Left ventricle myocardium superior (tissue), 1 donor: ENCODE measurements around the gene AFF3. TPM values are rescaled to one million over a fixed set of nuclear protein-coding genes. Genes with fewer than 3 reads are reported as not detected.
A peak's percentile ranks its signal among the peaks of the same experiment; 100 is the strongest.

Experiments used
- ATAC-seq: fragments of 200-7000 bp; cut with Tn5 transposase; one replicate; pipeline ENCODE4 v1.9.1; 2020; ENCODE audit warnings: mild to moderate bottlenecking, moderate library complexity
- DNase-seq: peaks from one replicate; pipeline ENCODE4 v3.0.0-alpha.2; 2020
- intact Hi-C: fragments of 100-400 bp; cut with micrococcal nuclease; formaldehyde crosslinking; loops from one replicate; pipeline ENCODE4 v1.11.0; 2022
- total RNA-seq: library from RNA; stranded (reverse); fragmentation: NEBNext Ultra II Directional; extraction: Animal tissue kit (Norgen Biotek cat#: 25700); gene quantifications from one replicate; pipeline ENCODE4 v1.2.1, GENCODE V29; 2021
- donor health status: DM: no; HTN: yes; CAD: no; lungs with severe emphysema.

AFF3 gene
- total RNA-seq, 1 donor from 2014 or later, result 10.0 TPM

DNA sequence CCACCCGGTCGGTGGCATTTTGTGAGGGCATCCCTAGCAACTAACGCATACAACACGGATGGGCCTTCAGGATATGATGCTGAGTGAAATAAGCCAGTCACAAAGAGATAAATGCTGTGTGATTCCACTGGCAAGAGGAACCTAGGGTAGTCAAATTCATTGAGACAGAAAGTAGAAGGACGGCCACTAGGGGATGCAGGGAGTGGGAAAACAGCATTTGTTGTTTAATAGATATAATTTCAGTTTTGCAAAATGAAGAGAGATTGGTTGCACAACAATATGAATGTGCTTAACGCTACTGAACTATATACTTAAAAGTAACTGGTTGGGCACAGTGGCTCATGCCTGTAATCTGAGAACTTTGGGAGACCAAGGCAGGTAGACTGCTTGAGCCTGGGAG is 112.9 kb downstream of the AFF3 start:
- DNase-seq (no peak), ATAC-seq (no peak)
- intact Hi-C loops, result no loop called here

DNA sequence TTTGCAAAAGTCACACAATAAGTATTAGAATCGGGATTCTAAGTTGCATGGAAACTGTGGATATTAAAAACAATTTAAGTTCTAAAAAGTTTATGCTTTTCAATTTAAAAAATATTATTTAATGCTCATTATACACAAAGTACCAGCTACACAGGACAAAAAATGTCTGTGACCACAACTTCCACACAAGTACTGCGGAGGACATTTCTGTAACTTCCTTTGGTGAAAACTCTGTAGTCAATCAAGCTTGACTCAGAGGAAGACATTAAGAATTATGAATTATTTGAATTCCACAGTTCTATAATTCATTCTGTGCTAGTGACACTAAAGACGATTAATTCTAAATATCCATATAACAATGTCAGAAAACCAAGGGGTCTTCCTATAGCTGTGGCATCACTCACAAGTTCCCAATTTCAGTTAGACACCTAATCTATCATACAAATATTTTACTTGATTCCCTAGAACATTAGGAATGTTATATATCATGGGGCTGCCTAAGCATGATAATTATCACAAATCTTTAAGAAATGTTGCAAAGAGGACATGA is 120.5 kb downstream of the AFF3 start:
- ATAC-seq (no peak), DNase-seq (no peak)
- intact Hi-C loops, result no loop called here

DNA sequence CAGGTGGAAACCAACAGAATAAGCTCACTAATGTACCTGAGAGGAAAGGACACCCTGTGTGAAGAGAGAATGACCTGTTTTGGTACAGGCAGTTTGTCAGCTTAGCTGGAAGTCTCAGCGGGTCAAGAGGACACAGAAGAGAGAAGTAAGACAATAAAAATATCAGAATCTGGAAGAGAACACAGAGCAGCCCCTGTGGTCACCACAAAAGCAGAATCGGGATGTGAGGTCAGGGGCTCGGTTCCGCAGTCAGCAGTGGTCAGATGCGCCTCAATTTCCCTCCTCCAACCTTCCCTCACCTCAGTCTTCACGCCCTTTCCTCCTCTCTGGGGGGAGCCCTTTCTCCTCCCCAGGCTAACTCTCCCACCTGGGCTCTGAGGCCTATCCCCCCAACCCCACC is 122.9 kb downstream of the AFF3 start:
- intact Hi-C loops, result no loop called here
- DNase-seq (no peak), ATAC-seq (no peak)

DNA sequence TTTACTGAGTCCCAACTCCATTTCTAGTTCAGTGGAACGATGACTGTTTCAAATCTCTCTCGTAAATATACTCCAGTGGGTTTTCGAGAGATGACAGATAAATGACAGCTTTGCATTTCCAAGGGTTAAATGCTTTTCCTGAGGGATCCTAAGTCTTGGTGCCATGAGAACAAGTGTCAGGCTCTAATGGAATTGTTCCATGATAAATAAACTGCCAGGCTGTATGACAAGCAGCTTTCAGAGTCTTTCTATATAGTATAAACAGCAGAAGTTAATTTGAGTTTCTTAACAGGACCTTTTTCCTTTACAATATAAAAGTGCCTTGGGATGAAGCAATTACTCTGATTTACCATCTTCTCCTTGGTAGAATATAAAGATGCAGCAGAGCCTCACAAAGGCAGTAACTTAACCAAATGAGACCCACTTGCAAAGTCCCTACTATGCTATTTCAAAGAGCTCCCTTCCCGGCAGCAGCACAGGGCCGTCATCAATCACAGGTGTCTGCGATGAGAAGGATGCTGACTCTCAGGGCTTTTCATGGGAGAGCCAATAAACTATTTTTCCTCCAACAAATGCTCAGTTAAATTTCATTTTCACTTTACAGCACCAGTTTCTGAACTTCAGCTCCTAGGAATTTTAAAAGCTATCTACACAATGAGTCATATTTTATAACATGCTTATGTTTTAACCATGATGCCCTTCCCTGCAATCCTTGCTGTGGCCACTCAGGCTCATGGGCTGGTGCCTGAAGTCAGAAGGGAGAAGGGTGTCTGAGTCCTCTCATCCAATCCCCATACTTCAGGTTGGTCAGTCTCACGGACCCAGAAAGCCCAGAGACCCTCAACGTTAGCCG is 123.8 kb downstream of the AFF3 start:
- DNase-seq (no peak), ATAC-seq (no peak)
- intact Hi-C loops, result no loop called here

DNA sequence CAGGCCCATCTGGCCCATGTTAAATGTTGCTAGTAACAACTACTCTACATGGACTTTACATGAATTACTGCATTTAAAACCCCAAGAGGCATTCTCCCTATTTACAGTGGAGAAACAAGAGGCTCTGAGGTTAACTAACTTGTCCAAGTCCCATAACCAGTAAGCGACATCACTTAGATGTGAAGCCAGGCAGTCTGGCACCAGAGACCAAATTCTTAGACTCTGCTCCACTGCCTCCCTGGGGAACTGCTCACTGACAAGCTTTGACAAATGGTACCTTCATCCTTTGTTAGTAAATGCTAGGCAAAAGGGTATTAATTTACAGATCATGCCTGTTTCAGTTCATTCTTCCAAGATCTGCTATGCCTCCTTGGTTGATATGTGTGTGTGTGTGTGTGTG is 124.8 kb downstream of the AFF3 start:
- ATAC-seq, result no peak
- intact Hi-C loops, result no loop called here
- DNase-seq, result no peak

DNA sequence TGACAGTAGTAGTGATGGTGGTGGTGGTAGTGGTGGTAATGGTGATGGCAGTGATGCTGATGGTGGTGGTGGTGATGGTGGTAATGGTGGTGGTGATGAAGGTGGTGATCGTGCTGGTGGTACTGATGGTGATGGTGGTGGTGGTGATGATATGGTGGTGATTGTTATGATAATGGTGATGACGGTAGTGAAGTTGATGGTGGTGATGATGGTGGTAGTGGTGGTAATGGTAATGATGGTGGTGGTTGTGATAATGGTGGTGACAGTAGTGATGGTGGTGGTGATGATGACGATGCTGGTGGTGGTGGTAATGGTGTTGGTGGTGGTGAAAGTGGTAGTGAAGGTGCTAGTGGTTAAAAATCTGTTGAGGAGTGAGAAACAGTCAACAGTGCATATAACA is 125.6 kb downstream of the AFF3 start:
- ATAC-seq, result no peak
- no peak for DNase-seq
- intact Hi-C loops, result no loop called here

DNA sequence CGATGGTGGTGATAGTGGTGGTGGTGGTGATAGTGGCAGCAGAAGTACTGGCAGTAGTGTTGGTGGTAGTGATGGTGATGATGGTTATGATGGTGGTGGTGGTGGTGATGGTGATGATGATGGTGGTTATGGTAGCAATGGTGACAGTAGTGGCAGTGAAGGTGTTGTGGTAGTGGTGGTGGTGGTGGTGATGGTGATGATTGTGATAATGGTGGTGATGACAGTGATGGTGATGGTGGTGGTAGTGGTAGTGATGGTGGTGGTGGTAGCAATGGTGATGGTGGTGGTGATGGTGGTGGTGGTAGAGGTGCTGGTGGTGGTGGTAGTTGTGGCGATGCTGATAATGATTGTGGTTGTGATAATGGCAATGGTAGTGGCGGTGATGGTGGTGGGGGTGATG is 126.5 kb downstream of the AFF3 start:
- intact Hi-C loops, result no loop called here
- ATAC-seq (no peak), DNase-seq (no peak)

DNA sequence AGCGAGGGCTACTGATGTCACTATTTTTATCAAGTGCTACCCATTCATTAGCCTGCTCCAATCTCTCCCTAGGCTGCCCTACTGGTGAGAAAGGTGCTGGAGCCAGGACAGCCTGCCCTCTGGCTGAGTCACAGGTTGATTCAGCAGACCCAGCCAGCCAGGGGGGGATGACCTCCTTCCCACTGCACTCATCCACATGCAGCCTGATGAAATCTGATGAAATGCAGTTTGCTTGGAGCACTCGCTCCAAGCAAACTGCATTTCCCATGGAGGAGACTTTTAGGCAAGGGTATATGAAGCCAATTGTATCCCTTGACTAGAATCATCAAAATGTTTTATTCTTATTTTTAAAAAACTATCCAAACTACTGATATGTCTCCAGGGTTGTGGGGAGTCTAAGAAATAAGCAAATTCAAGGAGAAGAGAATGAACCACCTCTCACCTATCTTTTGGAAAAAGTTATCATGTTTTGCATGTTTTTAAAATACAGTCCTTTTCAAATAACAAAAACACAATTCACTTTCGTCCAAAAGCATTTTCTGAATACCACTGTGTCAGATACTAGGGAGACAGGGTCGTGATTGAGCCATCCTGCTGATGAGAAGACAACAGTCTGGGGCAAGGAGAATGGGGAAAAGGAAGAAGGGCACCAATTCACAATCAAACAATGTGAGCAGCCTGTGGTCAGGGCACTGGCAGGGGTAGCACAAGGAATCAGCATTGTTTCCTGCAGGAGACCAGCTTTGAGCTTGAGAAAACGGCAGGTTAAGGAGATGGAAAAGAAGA is 128.3 kb downstream of the AFF3 start:
- intact Hi-C loops, result no loop called here
- ATAC-seq (peak; percentile 99), DNase-seq (peak; percentile 74)

DNA sequence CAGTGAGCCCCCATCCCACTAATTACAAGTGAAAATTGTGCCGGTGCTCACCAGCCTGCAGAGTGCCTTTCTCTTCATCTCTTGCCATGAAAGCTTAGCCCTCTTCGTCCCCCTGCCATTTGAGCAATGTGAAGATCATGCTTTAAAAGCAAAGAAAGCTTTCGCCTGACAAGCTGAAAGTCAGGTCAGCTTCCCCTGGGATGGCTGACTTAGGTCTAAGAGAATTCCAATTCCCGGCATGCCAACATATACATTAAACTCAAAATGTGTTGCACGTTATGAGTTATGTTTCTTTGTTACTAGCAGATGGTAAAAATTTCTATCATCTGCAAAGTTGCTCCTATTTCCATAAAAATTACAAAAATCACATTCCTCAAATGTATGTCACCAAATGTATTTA is 129.8 kb downstream of the AFF3 start:
- ATAC-seq (no peak), DNase-seq (no peak)
- intact Hi-C loops, result no loop called here

DNA sequence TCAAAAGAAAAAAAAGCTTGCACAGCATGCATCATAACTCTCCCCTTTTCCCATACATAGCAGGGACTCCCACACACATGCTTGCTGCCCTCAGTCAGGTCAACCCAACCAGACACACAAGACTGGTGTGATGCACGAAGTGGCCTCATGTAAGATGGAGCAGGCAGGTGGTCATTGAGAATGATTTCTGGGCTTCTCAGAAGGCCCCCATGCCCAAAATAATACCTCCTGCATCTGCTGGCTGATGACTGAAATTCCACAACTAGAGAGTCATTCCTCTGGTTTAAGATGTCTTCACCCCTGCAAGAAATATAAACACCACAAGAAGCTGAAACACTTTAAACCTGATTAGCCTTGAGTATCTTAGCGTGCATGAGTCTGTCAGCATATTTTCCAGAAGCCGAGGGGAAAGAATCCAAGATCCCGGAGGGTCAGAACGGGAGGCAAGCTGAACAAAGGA is 131.1 kb downstream of the AFF3 start:
- no peak for DNase-seq
- intact Hi-C loops, result no loop called here
- no peak for ATAC-seq

DNA sequence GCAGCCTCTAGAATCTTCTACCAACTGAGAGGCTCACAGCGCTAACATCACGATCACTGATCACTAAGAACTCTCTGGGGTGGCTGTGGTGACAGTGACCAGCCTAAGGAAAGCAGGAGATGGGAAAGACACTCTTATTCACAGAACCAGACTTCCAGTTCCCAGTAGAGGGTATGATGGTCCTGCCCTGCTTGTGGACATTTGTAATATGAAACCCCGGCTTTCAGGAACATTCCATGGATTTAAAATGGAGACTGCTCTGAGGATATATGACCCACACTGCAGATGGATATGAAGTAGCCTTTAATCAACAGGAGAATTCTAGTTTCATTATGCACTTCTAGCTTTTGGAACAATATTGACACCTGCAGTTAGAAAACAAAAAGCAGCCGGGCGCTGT is 131.8 kb downstream of the AFF3 start:
- intact Hi-C loops, result no loop called here
- no peak for DNase-seq
- ATAC-seq, result no peak

DNA sequence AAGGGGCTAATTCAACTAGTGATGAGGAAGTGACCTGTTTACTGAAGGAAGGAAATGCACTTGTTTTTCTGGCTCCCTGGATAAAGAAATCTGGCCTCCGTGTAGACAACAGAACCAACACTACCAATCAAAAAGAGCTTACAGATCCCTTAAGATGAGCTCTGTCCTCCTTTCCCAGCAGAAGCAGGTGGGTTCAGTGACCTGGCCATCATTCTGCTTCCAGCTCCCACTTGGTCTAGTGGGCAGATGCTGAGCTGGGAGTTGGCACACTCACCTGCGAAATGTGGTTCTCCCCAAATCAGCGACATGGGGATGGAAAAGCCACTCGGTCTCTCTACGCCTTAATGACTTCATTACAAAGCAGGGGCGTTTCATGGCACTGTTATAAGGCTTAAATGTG is 132.6 kb downstream of the AFF3 start:
- ATAC-seq, result no peak
- DNase-seq, result no peak
- intact Hi-C loops, result no loop called here

DNA sequence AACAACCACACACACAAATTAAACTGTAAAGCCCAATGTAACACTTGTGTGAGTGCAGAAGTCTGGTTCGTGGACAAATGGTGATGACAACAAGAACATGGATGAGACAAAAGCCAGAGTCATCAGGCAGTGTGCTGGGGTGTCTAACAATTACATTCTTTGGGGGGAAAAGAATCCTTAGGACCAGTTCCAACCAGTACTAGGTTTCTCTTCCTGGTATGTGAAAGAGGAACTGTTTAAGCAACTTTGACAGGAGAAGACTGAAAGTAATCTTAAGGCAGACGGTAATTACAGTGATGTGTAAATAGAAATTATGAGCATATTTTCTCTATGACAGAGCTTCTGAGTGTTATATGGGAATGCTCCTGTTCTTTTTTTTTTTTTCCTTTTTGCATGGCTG is 133.4 kb downstream of the AFF3 start:
- DNase-seq (no peak), ATAC-seq (peak; percentile 9)
- intact Hi-C loops, result no loop called here

DNA sequence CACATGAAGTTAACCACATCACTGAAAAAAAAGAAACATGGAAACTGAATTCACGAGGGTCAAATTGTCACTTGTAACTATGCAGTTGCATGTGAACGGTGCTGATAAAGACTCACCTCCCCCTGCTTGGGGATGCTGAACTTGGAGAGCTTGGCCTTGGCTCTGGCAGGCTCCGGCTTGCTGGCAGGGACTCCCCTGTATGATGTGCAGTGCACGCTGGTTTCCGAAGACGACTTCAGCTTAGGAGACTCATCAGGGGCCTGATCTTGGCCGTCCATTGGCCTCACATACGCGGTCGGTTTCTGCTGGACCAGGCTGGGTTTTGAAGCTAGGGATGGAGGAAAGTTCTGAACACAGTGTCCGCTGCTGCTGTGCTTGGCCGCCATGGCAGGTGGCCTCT is 135.9 kb downstream of the AFF3 start:
- DNase-seq (no peak), ATAC-seq (peak; percentile 45)
- intact Hi-C loops, result no loop called here

DNA sequence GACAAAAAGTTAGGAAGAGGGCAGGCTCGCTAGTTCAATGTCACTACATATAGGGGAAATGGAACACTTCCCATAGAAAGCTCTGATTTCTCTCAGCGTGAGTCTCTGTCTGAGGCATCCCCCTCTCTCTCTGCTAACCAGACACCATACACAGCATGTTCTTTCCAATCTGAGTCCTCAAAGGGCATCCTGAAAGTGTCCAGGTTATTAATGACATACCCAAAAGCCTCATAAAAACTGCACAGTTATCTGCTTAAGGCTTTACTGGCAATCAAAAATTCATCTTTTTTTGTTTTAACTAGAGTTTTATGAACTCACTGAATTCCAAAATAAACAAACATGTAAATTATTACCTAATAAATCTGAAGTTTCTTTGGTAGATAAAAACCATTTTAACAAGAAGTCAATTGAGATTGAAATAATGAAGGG is 137.4 kb downstream of the AFF3 start:
- ATAC-seq (no peak), DNase-seq (no peak)
- intact Hi-C loops, result no loop called here

DNA sequence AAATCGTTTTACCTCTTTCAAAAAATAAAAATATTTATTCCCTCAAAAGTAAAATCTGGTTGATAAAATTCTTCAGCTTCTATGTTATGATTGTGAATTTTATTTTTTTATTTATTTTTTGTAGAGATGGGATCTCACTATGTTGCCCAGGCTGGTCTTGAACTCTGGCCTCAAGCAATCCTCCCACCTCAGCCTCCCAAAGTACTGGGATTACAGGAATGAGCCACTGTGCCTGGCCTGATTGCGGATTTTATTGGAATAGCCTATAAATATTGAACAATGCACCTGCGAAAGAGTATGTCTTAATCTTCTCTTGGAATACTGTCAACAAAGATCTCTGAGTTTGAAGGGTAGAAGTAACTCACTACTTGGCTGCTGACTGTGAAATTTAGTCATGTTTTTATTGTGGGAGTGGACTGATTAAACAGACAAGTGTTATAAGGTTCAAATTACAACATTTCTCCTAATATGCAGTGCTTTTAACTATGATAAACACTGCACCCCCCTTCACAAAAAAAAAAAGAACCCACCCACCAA is 138.0 kb downstream of the AFF3 start:
- intact Hi-C loops, result no loop called here
- no peak for ATAC-seq
- DNase-seq, result no peak

DNA sequence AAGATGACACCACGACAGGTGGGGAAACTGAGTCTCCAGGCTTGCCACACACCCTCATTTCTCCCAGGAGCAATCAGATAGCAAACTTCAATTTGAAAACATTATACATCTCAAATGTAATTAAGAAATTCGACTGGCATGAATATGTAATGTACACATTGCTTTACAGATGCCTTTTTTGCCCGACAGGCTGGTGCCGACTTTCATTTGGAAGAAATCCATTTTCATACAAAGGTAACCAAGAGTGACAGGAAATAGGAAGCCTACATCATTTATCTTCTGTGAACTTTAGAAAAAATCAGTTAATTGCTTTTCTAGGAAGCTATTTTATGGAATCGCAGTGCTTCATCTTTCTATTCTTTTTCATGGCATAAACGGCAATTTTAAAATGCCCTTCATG is 140.3 kb downstream of the AFF3 start:
- intact Hi-C loops, result no loop called here
- DNase-seq (no peak), ATAC-seq (no peak)

DNA sequence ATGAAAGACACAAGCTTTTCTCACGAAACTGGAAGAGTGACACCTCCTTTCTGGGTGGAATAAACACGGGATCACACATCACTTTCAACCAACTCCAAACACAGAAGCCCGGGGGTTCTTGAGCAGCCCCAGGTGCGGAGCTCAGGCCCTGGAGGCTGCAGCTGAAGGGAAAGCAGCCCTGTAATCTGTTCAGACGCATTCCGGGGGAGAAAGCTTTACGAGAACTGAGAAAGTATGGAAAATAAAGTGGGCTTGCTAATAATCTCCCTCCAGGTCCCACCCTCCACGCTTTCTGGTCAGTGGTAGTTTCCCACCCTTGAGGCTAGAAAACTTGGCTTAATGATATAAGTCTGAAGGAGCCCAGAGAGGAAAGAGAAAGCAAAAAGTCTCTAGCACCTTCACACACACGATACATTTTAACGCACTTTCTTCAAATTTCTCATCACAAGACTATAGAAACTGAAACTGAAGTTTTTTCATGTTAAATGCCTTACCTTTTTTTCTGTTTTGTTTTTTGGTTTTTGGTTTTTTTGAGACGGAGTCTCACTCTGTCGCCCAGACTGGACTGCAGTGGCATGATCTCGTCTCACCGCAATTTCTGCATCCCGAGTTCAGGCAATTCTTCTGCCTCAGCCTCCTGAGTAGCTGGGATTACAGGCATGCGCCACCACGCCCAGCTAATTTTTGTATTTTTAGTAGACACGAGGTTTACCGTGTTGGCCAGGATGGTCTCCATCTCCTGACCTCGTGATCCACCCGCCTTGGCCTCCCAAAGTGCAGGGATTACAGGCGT is 141.3 kb downstream of the AFF3 start:
- ATAC-seq, result no peak
- DNase-seq, result no peak
- intact Hi-C loops, result no loop called here

DNA sequence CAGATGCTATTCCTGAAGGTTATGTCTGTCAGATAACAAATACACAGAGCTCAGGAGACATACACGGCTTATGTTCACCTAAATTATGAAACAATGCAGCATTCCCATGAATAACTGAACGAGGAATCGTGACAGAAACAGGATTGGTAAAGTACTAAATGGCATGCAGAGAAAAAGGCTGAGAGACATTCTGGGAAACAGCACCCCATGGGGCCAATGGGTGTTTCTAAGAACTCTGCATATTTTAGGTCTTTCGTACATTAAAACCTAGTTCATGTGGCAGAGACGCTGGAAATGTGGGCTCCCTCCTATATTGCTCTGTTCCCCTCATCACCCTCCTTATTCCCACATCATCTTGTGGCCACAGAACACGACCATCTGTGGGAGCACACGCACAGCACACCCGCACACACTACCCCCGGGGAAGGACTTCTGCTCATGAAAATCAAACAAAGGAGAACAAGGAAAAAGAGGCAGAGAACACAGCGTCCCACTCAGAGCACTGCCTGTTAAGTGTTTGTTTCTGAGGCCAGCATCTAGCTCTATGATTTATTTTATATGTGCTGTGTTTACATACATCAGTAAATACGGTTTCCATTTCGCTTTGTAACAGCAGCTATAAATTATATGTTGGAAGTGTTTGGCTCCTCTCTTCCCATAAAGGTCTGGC is 143.6 kb downstream of the AFF3 start:
- intact Hi-C loops, result no loop called here
- no peak for DNase-seq
- ATAC-seq, result no peak
